Thymus (tissue), 11 donors: ENCODE data around the gene RIOX2. TPM values are rescaled to one million over a fixed set of nuclear protein-coding genes. Genes with fewer than 3 reads are reported as not detected.

Experiments used
- DNase-seq, 9 donors: peaks; one replicate each; pipeline ENCODE4 v3.0.0-alpha.2; 2013; ENCODE audit warnings: low spot score in 9 of 9, low read depth in 6 of 9, missing footprints in 1 of 9
- H3K27ac ChIP-seq, 2 donors: one replicate each; pipeline ENCODE4 v1.5.1; 2013; ENCODE audit warnings: control low read depth in 1 of 2, low read depth in 1 of 2, low read length in 1 of 2, mild to moderate bottlenecking in 1 of 2, moderate library complexity in 1 of 2
- H3K27me3 ChIP-seq, 2 donors: one replicate each; pipeline ENCODE4 v1.5.1; 2013; ENCODE audit warnings: low read length in 1 of 2; ENCODE audit not compliant: control insufficient read depth in 2 of 2, insufficient read depth in 1 of 2
- H3K36me3 ChIP-seq, 2 donors: one replicate each; pipeline ENCODE4 v1.5.1; 2013; ENCODE audit warnings: low read length in 1 of 2, mild to moderate bottlenecking in 1 of 2, moderate library complexity in 1 of 2; ENCODE audit not compliant: control insufficient read depth in 2 of 2, insufficient read depth in 2 of 2
- H3K4me1 ChIP-seq, 2 donors: one replicate each; pipeline ENCODE4 v1.5.1; 2013; ENCODE audit warnings: low read length in 2 of 2; ENCODE audit not compliant: control insufficient read depth in 2 of 2, insufficient read depth in 2 of 2
- H3K4me3 ChIP-seq, 2 donors: one replicate each; pipeline ENCODE4 v1.5.1; 2013; ENCODE audit warnings: low read length in 2 of 2, control low read depth in 1 of 2, mild to moderate bottlenecking in 1 of 2
- H3K9me3 ChIP-seq, 2 donors: one replicate each; pipeline ENCODE4 v1.5.1; 2013; ENCODE audit warnings: low read length in 1 of 2, mild to moderate bottlenecking in 1 of 2; ENCODE audit not compliant: control insufficient read depth in 2 of 2, insufficient read depth in 1 of 2
- WGBS: extraction: QIAGEN DNeasy Blood & Tissue Kit; methylation state at CpG from one replicate; pipeline ENCODE4 v1.1.7; 2013; 5-methylcytosine and 5-hydroxymethylcytosine counted together
- polyA plus RNA-seq: library from polyadenylated mRNA; stranded (reverse); fragments of 200-250 nt; gene quantifications from one replicate; pipeline ENCODE4 v1.2.3, GENCODE V29; 2013
- total RNA-seq: library from RNA; stranded (reverse); fragments of 120-200 nt; gene quantifications from one replicate; pipeline ENCODE4 v1.2.4, GENCODE V29; 2013
- donor health status: healthy.

RIOX2 gene
- total and polyA plus RNA-seq, 2 donors, result 16.9 to 26.2 TPM

GRCh38 chr3:97967966-97968365 is 4.3 kb downstream of the RIOX2 start:
- no peaks in the 10 kb centered on the region for H3K9me3 ChIP-seq
- 97% methylated on average over 8 of the region's 8 CpGs for WGBS
- H3K4me1 ChIP-seq, result peaks cover 0 to 22% of the 10 kb centered on the region in 2 donors
- peaks cover 0 to 8% of the 10 kb centered on the region in 2 donors for H3K36me3 ChIP-seq
- H3K4me3 ChIP-seq, result no peak overlapping the region
- H3K27me3 ChIP-seq, result no peaks in the 10 kb centered on the region
- no peak overlapping the region for H3K27ac ChIP-seq
- DNase-seq, result no peak

- H3K4me3 ChIP-seq, result no peak overlapping the region
- H3K9me3 ChIP-seq, result no peaks in the 10 kb centered on the region
- 97% methylated on average over 8 of the region's 8 CpGs for WGBS
- H3K27me3 ChIP-seq, result no peaks in the 10 kb centered on the region
- DNase-seq, result no peak
- no peaks in the 10 kb centered on the region for H3K4me1 ChIP-seq
- no peak overlapping the region for H3K27ac ChIP-seq
- peaks cover 0 to 22% of the 10 kb centered on the region in 2 donors for H3K36me3 ChIP-seq
Measured at GRCh38 chr3:97960993-97961766, 11.1 kb downstream of the RIOX2 start.

GRCh38 chr3:97960551-97960950 is 11.7 kb downstream of the RIOX2 start:
- WGBS, result 96% methylated on average over 5 of the region's 5 CpGs
- Histone ChIP-seq H3K4me1 (no peaks in the 10 kb centered on the region), H3K9me3 (no peaks in the 10 kb centered on the region), H3K27me3 (no peaks in the 10 kb centered on the region), H3K27ac (no peak overlapping the region), H3K36me3 (peaks cover 0 to 22% of the 10 kb centered on the region in 2 donors), H3K4me3 (no peak overlapping the region)
- DNase-seq, result no peak

GRCh38 chr3:97959872-97960271 is 12.4 kb downstream of the RIOX2 start:
- H3K27ac ChIP-seq, result no peak overlapping the region
- no peaks in the 10 kb centered on the region for H3K9me3 ChIP-seq

GRCh38 chr3:97958796-97959195 is 13.4 kb downstream of the RIOX2 start:
- H3K27me3 ChIP-seq, result no peaks in the 10 kb centered on the region
- peaks cover 0 to 26% of the 10 kb centered on the region in 2 donors for H3K36me3 ChIP-seq
- no peak for DNase-seq
- WGBS, result 98% methylated on average over 9 of the region's 9 CpGs
- H3K4me1 ChIP-seq, result no peaks in the 10 kb centered on the region
- no peak overlapping the region for H3K27ac ChIP-seq
- no peaks in the 10 kb centered on the region for H3K9me3 ChIP-seq
- no peak overlapping the region for H3K4me3 ChIP-seq

More at GRCh38 chr3:97959872-97960271, 12.4 kb downstream of the RIOX2 start:
- Histone ChIP-seq H3K36me3 (peaks cover 0 to 22% of the 10 kb centered on the region in 2 donors), H3K4me1 (no peaks in the 10 kb centered on the region), H3K4me3 (no peak overlapping the region), H3K27me3 (no peaks in the 10 kb centered on the region)
- no peak for DNase-seq
- 96% methylated on average over 5 of the region's 5 CpGs for WGBS

GRCh38 chr3:97958396-97958795 is 13.8 kb downstream of the RIOX2 start:
- no peak overlapping the region for H3K4me3 ChIP-seq

GRCh38 chr3:97957617-97958311 is 14.5 kb downstream of the RIOX2 start:
- DNase-seq, result no peak

More at GRCh38 chr3:97958396-97958795, 13.8 kb downstream of the RIOX2 start:
- Histone ChIP-seq H3K36me3 (peaks cover 0 to 26% of the 10 kb centered on the region in 2 donors), H3K27me3 (no peaks in the 10 kb centered on the region), H3K27ac (no peak overlapping the region), H3K9me3 (no peaks in the 10 kb centered on the region), H3K4me1 (no peaks in the 10 kb centered on the region)
- WGBS, result 96% methylated on average over 2 of the region's 2 CpGs
- no peak for DNase-seq

GRCh38 chr3:97956051-97956450 is 16.2 kb downstream of the RIOX2 start:
- Histone ChIP-seq H3K27ac (no peak overlapping the region), H3K4me3 (no peak overlapping the region), H3K36me3 (peaks cover 0 to 29% of the 10 kb centered on the region in 2 donors), H3K27me3 (no peaks in the 10 kb centered on the region), H3K4me1 (no peaks in the 10 kb centered on the region), H3K9me3 (no peaks in the 10 kb centered on the region)
- DNase-seq, result no peak
- WGBS, result 97% methylated on average over 3 of the region's 3 CpGs

More at GRCh38 chr3:97957617-97958311, 14.5 kb downstream of the RIOX2 start:
- H3K27ac ChIP-seq, result no peak overlapping the region
- H3K4me1 ChIP-seq, result no peaks in the 10 kb centered on the region
- no peaks in the 10 kb centered on the region for H3K9me3 ChIP-seq
- H3K36me3 ChIP-seq, result peaks cover 0 to 26% of the 10 kb centered on the region in 2 donors
- H3K4me3 ChIP-seq, result no peak overlapping the region
- H3K27me3 ChIP-seq, result no peaks in the 10 kb centered on the region
- WGBS, result 96% methylated on average over 8 of the region's 8 CpGs

- Histone ChIP-seq H3K27ac (no peak overlapping the region), H3K9me3 (no peaks in the 10 kb centered on the region), H3K36me3 (peaks cover 6 to 36% of the 10 kb centered on the region in 2 donors), H3K4me1 (no peaks in the 10 kb centered on the region), H3K27me3 (no peaks in the 10 kb centered on the region), H3K4me3 (no peak overlapping the region)
- DNase-seq, result no peak
- 95% methylated on average over 9 of the region's 9 CpGs for WGBS
Measured at GRCh38 chr3:97954228-97954827, 17.9 kb downstream of the RIOX2 start.
